HG03565 (cell line): Measurements from ENCODE around the gene SH3D19.
"Not testable (repeated sequence)": the region's sequence is repeated elsewhere in the genome, so short reads cannot be mapped to it uniquely, and the experiment has no call there.

Source experiments
- ATAC-seq: cut with Tn5 transposase; IDR thresholded peaks from one replicate; pipeline ENCODE4 v1.9.1; 2021; ENCODE audit warnings: mild to moderate bottlenecking, moderate library complexity; ENCODE audit not compliant: unreplicated experiment

The SH3D19 gene

DNA sequence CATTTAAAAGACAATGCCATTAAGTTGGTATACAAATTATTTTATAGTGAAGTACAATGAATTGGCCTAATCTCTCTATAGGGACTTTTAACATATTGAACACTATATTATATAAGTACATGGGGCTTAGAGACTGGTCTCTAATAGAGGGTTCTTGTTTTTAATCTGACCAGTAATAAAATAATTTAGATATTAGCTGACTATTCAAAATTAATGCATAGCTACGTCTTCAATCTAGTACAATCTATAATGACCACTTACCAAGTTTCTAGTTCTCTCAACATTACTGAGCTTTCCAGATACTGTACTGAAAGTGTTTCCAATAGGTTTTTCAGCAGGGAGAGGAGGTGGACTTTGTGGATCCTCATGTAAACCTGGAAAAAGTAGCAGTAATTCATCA lies 166.4 kb downstream of the SH3D19 start:
- no peak for ATAC-seq

DNA sequence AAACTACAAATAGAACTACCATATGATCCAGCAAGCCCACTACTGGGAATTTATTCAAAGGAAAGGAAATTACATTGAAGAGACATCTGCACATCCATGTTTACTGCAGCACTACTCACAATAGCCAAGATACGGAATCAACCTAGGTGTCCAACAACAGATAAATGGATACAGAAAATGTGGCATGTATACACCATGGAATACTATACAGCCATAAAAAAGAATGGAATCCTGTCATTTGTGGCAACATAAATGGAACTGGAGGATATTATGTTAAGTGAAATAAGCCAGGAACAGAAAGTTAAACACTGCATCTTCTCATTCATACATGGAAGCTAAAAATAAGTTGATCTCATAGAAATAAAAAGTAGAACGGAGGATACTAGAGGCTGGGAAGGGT lies 167.9 kb downstream of the SH3D19 start:
- no peak for ATAC-seq

DNA sequence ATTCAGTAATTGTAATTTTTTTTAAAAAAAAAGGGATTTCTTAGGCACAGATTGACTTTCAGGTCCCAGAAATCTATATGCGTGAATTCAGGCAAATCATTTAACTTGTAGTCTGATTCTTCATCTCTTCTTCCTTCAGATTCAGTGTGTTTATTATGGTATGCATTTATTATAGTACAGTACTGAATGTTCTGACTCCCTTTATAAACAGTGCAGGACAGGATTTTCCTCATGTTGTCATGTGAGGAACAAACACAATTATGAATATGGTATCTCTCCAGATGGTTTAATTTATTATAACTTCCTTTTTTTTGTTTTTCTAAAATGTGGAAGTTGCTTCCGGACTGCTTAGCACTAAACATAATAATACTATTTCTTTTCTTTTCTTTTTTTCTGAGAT lies 171.8 kb downstream of the SH3D19 start:
- ATAC-seq = no peak

DNA sequence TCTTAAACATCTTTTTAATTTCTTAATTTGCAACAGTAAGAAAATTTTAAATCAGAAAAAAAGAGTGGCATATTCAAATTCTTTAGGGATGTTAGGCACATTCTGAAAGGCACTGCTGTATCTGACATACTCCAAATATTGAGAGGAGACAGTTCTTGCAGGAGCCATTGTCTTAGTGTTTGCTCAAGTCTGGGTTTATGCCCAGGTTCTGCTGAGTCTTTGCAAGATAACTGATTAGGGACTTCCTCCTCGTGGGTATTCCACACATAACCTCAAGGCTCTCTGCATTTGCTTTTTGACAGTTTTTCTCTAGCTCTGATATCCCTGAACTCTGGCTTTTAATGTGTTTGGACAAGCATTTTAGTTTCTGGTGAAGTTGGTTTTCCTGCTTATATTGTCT lies 173.4 kb downstream of the SH3D19 start:
- no peak for ATAC-seq

DNA sequence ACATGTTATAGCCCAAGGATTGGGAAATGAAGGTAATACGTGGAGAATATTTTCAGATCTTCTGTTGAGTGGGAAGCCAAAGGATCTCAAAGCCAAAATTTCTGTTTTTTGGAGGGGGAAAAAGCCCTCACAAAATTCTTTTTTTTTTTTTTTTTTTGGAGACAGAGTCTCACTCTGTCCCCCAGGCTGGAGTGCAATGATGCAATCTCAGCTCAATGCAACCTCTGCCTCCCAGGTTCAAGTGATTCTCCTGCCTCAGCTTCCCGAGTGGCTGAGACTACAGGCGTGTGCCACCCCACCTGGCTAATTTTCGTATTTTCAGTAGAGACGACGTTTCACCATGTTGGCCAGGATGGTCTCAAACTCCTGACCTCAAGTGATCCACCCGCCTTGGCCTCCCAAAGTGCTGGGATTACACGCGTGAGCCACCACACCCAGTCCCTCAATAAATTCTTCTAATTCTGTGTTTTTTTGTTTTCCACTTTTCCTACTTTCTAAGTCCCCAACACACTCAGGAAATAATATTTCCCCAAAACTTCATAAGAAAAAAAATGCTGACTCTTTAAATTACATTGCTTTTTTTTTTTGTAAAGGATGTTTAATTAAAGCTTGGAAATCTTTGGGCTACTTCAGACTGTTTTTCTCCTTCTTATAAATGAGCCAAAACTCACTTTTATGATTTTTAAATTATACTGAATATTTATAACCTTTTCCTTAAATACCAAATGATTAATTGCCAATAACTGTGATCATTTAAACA lies 174.4 kb downstream of the SH3D19 start:
- no peak for ATAC-seq

DNA sequence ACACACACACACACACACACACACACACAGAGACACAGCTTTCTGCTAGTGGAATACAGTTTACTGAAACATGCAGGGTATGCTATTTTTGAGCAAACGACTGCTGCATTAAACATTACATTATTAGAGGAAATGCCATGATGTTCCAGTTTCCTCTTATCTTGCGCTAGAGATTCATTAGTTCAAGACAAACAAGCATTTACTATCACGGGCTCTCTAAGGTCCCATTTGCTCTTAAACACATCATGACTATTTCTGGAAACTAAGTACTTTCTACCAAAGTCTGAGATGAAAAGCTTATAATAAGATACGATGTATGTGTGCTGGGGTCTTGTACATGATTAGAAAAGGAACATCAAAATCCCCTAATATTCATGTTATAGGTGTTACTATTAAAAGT lies 177.1 kb downstream of the SH3D19 start:
- no peak for ATAC-seq

DNA sequence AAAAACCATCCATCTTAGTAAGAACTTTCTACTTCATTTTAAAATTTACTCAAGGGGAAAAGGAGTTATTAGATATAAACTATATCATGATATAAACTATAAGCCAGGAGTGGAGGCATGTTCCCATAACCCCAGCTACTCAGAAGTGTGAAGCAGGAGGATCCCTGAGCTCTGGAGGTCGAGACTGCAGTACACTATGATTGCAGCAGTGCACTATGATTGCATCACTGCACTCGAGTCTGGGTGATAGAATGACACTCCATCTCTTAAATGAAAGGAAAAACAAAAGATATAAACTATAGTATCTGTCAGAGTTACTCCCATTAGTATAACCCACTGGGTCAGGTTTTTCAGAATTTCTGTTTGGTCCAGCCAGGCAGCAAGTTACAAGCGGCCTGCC lies 178.4 kb downstream of the SH3D19 start:
- no peak for ATAC-seq

DNA sequence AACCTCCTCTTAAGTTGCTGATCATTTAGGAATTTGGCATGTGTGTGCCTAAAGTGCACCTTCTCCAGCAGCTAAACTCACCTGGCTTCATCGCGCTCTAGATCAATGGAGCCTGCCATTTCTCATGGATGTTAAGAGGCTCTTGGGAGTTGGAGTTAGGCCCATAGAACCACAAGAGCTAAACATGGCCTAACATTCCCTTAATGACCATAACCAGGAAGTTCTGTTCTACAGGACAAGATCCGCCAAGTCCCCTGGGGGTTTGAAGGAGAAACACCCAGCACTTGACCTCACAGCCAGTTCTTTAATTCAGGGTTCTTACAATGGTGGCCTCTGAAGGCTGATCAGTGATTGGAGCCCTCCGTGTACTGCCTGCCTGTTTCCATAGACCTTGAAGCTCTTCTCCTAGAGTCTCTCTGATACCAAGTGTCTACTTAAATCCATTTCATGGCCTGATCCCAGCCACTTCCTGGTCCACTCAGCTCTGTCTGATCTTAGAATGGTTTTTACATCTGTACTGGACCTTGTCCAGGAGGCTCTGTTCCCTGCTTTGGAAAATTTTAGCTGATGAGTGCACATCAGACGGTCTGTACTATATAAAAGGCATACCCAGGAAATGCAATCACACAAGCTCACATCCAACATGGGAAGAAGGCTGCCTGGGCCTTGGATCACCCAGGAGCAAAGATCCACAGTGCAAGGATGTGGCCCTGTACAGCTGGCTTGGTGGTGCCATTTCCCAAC lies 180.9 kb downstream of the SH3D19 start:
- no peak for ATAC-seq

DNA sequence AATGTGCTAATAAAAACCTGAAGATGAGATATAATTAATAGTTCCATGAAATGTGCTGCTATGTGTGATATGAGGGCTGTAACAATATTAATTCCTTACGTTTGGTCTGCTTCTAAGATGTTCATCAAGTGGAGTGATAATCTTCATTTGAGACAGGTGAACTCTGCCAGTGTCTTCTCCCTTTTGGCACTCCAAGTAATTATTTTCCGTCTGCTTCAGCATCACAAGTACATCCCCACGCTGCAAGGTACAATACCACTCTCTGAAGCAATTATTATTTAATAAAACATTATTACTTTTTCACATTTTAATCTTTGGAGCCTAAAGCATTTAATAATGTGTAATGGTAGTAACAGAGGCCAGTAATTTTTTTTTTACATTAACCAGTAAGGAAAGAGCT lies 181.6 kb downstream of the SH3D19 start:
- no peak for ATAC-seq

DNA sequence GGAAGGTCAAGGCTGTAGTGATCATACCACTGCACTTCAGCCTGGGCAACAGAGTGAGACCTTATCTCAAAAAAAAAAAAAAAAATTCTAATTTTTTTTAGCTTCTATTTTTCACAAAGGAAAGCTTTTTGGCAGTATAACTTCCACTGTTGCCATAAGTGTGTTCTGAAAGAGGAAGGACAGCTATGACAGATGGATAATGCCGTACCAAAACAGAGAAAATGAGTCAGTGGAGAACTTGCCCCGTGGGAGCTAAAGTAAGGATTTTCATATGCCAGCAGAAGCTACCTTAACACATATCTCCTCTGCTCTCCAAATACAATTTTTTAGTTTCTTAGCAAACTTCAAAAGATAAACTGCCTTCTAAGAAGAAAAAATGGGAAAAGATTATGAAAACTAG lies 182.2 kb downstream of the SH3D19 start:
- no peak for ATAC-seq

DNA sequence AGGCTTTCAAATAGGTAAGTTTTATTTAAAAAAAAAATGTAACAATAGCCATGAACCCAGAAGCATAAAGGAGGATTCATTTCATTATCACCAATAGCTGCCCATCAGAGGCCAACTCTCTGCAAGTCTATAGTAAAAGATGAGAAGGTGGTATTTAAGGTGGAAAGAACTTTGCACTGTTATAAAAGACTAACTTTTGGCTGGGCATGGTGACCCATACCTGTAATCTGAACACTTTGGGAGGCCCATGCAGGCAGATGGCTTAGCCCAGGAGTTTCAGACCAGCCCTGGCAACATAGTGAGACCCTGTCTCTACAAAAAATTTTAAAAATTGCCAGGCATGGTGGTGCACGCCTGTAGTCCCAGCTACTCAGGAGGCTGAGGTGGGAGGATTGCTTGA lies 182.6 kb downstream of the SH3D19 start:
- no peak for ATAC-seq

DNA sequence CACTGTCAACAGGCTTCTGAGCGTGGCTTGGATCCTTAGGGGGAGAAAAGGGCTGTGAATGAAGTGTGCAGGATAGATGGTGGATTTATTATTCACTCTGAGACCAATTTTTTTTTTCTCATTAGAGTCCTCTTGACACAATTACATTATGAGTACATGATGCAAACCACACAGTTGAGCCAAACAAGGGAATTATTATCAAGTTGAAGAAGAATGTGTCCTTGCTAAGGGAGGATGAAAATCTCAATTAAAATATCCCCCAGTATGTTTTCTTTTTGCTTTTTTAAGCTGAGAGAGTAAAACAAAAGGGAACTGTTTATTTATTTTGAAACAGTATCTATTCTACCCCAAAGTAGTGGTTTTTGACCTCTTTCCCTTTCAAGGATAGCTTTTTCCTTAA lies 185.6 kb downstream of the SH3D19 start:
- ATAC-seq = no peak

DNA sequence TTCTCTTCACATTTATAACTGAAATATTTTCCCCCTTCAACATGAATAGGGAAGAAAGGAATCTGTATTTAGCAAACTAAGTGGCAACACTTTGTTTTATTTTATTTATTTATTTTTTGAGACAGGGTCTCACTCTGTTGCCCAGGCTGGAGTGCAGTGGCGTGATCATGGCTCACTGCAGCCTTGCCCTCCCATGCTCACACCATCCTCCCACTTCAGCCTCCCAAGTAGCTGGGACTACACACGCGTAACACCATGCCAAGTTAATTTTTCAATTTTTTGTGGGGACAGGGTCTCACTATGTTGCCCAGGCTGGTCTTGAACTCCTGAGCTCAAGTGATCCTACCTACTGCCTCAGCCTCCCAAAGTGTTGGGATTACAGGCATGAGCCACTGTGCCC lies 189.4 kb downstream of the SH3D19 start:
- ATAC-seq = not testable (repeated sequence)

DNA sequence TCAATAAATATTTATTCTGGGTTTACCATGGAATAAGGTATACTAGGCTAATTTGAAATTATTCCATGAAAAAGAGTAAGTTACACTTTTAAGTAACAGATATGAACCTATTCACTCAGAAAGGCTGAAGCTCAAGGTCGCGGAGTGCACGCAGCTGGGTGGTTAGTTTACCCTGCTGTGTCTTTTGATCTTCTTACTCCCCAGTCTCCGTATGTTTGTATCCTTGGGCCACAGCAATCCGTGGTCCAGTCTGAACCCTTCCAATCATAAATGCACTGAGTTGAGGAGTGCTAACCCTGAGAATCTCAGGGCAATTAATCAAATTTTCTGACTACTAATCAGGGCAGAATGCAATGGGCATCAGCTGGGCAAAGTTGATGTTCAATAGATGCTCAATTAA lies 192.1 kb downstream of the SH3D19 start:
- no peak for ATAC-seq

DNA sequence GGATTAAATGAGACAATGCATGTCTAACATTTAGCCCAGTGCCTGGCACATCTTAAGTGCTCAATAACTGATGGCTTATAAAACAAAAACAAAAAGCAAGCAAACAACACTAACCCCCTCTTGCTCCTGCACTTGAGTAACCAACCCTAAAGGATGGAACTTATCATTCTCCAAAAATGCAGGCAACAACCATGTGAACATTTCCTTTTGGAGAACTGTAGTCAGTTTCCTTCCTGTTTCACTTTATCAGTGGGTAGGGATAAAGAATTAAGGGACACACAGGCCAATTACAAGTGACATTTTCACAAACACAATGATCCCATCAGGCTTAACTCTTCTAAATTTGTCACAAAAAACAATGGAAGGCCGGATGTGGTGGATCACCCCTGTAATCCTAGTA lies 195.6 kb downstream of the SH3D19 start:
- no peak for ATAC-seq

DNA sequence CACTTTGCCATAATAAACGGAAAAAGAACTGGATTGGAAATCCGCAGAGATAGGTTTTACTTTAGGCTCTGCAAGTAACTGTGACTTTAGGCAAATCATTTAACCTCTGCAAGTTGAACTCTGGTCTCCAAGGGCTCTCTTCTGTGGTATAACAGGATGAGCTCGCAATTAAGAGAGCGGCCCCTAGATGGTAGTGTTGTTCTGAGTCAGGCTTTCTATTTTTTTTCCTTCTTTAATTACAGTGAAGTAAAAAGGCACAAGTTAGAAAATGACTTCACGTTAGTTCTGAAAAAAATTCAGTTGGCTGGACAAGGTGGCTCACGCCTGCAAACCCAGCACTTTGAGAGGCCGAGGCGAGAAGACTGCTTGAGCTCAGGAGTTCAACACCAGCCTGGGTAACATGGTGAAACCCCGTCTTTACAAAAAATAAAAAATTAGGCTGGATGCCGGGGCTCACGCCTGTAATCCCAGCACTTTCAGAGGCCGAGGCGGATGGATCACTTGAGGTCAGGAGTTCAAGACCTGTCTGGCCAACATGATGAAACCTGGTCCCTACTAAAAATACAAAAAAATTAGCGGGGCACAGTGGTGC lies 207.9 kb downstream of the SH3D19 start:
- peak; percentile 89 for ATAC-seq

DNA sequence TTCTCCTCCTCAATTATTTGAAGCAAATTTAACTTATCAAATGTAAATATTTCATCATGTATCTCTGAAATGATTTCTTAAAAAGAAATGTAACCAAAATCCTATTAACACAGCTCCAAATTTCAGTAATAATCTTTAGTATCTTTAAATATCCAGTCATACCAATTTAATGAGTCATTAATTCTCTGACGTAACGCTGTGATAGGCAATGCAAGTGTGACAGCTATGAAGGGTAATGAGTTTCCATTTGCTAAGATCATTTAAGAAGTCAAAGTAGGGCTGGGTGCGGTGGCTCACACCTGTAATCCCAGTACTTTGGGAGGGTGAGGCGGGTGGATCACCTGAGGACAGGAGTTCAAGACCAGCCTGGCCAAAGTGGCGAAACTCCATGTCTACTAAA lies 210.4 kb downstream of the SH3D19 start:
- no peak for ATAC-seq

DNA sequence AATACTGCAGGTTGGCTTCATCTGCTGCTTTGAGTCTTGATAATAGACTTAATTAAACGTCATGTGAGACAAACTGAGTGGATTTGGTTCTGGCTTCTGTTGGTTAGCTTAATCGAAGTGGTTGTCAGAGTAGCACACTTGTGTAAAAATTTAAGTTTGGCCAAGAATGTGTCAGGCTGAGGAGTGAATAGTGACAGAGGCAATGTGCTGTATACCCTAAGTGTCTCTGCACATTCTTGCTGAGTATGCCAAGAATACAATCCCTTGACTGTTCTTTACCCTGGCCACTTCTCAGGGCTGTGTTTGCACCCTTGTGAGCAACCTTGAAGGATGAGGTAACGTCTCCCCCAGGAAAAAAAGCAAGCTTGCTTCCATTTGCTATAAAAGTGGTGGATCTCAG lies 211.1 kb downstream of the SH3D19 start:
- ATAC-seq = no peak

DNA sequence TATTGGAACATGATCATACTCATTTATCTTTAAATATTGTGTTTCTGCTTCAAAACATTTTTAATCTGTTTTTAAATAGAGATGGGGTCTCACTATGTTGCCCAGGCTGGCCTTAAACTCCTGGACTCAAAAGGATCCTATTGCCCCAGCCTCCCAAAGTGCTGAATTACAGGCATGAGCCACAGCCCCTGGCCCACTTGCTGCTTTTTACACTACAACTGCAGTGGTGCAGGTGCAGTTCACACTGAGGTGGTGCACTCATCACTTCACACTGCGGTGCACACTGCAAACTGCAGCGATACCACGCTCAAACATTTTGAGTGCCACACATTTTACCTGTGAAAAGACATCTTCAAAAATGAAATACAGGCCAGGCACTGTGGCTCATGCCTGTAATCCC lies 215.2 kb downstream of the SH3D19 start:
- ATAC-seq = no peak

DNA sequence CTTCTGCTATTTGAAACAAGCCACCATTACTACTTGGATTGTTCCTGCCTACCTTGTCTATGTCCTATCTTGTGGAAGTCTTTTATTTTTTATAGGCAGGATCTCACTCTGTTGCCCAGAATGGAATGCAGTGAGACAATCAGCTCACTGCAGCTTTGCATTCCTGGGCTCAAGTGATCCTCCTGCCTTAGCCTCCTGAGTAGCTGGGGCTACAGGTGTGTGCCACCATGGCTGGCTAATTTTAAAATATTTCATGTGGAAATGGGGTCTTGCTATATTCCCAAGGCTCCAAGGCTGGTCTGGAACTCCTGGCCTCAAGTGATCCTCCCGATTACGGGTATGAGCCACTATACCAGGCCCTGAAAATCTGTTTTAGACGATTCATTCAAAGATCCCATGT lies 218.3 kb downstream of the SH3D19 start:
- ATAC-seq = no peak

DNA sequence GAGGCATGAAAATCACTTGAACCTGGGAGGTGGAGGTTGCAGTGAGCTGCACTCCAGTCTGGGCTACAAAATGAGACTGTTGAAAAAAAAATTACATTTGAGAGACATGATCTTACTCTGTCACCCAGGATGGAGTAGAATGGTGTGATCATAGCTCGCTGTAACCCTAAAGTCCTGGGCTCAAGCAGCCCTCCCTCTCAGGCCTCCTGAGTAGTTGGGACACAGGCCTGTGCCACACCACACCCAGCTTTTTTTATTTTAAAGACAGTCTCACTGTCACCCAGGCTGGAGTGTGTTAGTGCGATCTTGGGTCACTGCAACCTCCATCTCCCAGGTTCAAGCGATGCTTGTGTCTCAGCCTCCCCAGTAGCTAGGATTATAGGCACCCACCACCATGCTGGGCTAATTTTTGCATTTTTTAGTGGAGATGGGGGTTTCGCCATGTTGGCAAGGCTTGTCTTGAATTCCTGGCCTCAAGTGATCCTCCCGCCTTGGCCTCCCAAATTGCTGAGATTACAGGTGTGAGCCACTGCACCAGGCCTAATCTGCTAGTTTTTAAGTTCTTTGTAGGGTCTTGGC lies 219.9 kb downstream of the SH3D19 start:
- ATAC-seq = no peak

DNA sequence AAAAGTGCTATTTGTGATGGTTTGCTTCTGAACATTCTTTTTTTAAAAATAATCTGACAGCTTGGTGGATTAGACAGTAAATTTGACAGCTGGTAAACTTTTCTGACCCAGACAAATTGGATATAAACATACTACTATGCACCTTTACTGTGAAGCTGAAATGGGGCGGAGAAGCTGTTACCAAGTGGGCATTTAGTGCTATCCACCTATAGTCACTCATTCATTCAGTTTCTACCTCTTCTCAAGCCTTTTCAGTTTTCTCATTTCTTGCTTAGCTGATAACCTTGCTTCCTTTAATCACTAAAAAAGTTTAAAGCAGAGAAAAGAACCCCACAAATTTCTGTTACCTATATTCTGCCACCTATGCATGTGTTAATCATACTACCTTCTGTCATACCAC lies 220.8 kb downstream of the SH3D19 start:
- no peak for ATAC-seq
